Measurements from ENCODE around the gene ARAP3.

Gene ARAP3

DNA sequence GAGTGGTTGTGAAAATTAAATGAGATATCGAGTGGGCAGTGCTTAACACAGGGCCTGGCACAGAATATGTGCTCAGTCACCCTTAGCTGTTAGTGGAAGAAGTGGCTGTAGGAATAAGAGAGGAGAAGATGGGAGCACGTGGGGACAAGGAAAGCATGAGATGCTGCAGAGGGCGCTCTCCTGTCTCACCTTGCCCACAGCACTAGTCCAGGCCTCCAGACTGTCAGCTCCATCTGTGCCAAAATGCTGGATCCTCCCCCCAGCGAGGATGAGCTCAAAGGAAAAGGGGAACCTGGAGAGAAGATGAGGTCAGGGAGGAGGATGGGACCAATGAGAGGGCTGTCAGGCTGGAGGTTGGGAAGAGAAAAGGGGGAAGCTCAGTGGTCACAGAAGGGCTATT, 12.5 kb downstream of the ARAP3 start:
- no peak for DNase-seq

DNA sequence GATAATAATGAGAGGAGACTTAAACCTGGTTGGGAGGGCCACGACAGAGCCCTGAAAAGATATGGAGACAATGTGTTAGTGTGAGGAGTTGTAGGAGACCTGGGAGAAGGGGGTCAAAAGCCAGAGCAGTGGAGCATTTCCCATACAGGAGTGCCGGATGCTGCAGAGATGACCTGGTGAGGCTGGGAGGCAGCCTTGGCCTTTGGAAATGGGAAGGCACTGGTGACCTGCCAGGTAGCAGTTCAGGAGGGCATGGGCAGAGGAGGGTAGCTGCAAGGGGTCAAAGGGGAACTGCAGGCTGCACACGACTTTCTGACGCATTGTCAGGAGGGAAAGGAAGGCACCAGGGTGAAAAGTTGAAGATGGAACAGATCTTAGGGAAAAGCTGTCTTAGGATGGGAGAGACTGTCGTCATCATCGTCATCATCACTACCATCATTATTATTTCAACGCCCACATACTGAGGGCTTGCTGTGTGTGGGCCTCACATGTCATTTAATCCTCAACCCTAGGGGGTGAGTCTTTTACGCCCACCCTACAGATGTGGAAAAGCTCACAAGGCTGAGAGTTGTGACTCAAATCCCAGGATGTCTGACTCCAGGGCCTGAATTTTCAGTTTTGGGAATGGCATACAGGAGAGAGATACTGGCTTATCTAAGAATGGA, 13.3 kb downstream of the ARAP3 start:
- no peak for DNase-seq

GRCh38 chr5:141665995-141666940, 15.8 kb downstream of the ARAP3 start:
- DNase-seq = no peak

DNA sequence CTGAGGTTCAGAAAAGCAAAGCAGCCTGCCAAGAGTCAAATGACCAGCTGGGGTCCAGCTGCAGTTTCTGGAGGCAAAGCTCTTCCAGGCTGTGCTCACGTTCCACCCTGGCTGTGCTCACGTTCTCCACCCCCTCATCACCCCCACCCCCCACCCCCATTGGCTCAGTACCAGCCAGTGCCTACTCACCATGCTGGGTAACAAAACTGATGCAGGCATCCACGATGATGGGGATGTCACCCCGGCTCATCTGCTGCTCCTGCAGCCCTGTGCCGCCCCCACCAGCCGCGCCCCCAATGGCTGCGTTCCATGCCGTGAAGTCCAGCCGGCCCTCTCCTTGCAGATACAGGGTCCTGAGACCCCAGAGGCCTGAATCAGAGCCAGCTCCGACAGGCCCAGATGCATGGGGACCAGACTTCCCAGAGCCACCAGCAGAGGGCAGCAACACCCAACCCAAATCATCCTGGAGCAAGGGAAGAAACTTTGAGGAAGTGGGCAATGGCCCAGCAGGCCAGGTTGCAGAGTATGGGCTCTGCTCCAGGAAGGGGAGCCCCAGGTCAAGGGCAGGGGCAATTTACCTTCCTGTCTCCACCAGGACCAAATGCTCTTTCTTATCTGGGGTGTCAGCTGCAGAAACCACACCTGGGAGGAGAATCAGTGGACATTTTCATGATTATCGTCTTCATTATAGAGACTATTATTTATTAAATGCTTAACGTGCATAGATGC, 17.1 kb downstream of the ARAP3 start:
- DNase-seq = peak; percentile 0

DNA sequence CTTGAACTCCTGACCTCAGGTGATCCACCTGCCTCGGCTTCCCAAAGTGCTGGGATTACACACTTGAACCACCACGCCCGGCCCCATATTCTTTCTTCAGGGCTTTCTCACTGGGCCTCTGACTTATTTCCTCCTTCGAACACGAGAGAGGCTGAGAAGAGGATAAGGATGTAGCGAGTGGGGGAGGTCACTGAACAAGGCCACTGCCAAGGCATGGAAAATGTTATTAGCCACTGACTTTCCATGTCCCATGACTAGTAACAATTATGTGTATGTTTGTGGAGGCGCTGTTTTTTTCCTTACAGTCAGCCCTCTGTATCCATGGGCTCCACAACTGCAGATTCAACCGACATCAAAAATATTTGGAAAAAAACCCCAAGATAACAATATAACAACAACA, 18.5 kb downstream of the ARAP3 start:
- DNase-seq = no peak

GRCh38 chr5:141662028-141662427, 20.0 kb downstream of the ARAP3 start:
- no peak for DNase-seq

GRCh38 chr5:141657937-141658545, 24.0 kb downstream of the ARAP3 start:
- no peak for DNase-seq

DNA sequence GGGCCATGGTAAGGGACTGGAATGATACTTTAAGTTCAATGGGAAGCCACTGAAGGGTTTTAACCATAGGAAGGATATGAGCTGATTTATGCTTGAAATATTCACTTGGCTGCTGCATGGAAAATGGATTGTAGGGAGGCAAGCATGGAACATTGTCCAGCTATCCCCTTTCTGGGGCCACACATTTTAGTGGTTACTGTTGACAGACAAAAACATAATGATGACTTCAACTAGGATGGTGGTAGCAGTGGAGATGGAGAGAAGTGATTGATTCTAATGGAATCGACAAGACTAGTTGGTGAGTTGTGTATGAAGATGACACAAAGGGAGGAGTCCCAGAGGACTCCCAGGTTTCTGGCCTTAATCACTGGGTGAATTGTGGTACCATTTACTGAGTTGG, 24.6 kb downstream of the ARAP3 start:
- DNase-seq = no peak

DNA sequence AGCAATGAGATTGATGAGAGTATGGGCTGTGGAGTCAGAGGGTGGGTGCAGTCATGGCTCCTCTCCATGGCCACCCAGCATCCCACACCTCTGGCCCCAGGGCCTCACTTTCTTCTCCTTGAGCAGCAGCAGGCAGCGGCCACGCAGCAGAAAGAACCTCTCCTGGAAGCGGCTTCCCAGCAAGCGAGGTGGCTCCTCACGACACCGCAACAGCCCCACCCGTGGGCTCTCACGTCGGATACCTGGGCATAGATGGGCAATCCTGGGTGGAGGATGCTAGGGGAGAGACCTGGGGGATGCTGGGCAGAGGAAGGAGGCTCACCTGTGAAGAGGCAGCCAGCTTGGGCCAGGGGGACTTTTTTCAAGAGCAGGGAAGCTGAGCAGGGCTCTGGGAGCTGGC, 25.6 kb downstream of the ARAP3 start:
- DNase-seq = no peak

GRCh38 chr5:141655020-141655419, 27.0 kb downstream of the ARAP3 start:
- no peak for DNase-seq

DNA sequence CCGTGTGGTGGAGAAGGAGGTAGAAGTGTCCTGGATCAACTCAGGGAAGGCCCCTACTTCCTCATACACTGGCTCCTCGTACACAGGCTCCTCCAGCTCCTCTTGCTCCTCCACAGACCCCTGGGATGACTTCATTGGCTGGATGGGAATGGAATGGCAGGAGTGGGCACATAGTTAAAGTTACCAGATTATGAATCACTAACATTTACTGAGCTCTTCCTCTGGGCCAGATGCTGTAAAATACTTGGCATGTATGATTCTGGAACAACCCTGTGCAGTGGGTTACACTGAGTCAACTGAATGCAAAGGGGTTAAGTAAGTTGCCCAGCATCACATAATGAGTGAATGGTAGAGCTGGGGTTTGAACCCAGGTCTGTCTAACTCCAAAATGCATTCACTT, 27.7 kb downstream of the ARAP3 start:
- no peak for DNase-seq

DNA sequence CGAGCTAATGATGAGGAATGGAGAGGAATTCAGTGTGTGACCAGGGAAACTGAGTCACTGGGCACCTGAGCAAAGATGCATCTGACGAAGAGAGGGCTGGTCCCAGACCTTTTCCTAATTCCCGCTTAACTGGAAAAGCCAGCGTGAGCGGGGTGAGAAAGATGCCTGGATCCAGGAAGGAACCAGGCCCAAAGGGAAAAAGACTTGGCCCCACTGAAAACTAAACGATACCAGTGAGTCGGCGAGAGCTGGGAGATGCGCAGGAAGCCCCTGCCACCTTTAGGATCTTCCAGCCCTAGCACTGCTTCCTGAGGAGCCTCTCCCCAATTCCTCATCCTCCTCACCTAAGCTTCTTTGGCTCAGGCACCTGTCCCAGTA, 30.3 kb downstream of the ARAP3 start:
- DNase-seq = no peak

DNA sequence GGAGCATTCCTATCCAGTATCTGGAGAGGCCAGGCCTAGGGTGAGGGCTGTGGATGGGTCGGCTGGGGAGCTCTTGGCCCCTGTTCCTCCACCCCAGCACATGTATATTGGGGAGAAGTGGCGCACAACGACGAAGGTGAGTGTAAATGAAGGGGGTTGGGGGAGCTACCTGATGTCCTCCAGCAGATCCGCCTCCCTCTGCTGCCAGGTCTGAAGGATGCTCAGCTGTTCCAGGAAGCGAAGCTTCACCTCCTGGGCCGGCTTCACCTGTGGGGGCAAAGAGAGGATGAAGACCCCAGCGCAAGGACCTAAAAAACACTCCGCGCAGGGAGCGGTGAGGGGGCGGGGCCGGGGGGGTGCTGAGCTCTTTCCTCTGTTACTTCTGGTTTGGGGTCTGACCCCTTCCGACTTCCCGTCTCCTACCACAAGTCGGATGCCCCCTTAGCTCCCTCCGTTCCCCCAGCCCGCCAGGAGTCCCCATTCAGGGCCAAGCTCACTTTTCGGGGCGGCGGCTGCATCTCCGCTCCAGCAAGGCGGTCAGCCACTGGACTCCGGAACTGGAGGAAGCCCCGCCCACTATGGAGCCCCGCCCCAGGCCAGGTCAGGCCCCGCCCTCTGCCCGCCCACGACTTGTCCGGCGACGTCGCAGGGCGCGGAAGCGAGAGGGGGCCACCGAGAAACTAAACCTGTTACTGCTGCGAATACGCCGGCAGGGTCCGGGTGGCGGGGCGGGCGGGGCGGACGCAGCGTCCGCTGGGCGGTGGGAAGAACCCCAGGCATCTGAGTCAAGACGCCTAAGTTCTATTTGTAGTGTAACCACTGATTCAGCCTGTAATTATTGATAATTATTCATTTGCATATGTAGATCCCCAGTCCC, 30.9 kb downstream of the ARAP3 start, which contains the start of gene FCHSD1:
Gene FCHSD1, minus strand, starts transcription at position 568 of the 877 bp plus-strand sequence. Its CDS starts 50 bp downstream, at position 518.
- DNase-seq = no peak

- DNase-seq = no peak
These were observed 32.1 kb downstream of the ARAP3 start for GRCh38 chr5:141649972-141650371.

GRCh38 chr5:141649056-141649688, 32.9 kb downstream of the ARAP3 start:
- DNase-seq = no peak

GRCh38 chr5:141647851-141648250, 34.2 kb downstream of the ARAP3 start:
- DNase-seq = no peak

DNA sequence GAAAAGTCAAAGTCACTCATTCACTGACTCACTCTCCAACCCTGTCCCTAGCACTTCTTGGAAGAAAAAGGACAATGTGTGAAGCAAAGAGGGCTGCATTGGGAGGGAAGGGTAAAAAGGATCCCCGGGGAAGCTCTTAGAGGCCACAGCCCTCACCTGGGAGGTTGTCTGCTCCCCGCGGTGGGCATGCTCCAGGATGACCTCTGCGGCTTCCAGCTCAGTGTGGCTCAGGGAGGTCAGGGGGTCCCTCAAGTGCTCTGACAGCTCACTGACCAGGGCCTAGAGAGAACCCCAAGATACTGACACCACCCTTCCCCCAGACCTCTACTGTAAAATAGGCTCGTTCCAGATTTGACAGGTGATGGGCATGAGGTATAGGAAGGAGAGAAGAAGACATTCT, 34.8 kb downstream of the ARAP3 start:
- no peak for DNase-seq

DNA sequence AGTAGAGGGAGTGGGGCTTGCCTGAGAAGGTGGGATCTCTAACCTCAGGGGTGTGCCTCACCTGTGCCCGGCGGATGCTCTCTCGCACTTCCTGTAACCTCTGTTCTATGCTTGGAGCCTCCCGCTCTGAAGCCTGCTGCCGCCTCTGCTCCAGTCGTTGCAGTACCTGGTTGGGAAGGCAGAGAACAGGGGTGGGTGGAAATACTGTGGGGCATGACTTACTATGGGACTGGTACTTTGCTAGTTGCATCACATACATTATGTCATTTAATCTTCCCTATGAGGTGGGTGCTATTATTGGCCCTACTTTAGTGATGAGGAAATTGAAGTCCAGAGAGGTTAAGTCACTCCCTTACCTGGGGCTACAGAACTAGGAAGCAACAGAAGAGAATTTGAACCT, 36.0 kb downstream of the ARAP3 start:
- DNase-seq = no peak

DNA sequence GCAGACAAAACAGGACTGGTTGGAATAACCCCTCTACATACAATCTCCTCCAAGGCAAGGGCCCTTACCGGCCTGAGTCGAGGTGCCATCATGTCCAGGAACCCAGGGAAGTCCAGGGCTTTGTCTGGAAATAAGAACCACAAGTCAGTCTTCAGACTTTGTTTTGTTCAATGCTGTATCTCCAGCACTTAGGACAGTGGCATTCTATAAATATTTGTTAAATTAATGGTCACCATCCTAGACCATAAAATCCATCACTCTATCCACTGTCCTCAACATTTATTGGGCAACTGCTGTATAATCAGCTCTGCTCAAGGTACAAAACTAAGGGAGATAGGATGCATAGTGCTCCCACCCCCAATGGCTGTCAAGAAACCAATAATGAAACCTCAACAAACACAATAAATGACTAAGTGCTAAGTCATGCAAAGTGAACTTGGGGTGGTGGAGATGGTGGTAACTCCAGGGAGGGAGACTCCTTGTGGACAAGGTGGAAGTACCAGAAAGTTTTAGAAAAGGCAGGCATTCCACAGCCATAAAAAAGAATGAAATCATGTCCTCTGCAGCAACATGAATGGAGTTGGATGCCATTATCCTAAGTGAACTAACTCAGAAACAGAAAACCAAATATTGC, 40.3 kb downstream of the ARAP3 start:
- no peak for DNase-seq

- DNase-seq = no peak
These were observed 41.3 kb downstream of the ARAP3 start for GRCh38 chr5:141640698-141641097.

DNA sequence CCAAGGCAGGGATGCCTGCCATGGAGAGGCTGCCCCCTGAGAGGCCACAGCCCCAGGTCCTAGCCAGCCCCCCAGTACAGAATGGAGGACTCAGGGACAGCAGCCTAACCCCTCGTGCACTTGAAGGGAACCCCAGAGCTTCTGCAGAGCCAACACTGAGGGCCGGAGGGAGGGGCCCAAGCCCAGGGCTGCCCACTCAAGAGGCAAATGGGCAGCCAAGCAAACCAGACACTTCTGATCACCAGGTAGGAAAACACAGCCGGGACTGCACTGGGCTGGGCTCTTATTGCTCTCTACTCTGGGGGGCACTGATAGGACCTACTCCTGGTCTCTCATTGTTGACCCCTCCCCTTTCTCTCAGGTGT, 42.0 kb downstream of the ARAP3 start:
- no peak for DNase-seq

Measured in NCI-H446 treated with DMSO at 0.1 percent for 48 hours (cell line).